HepG2 (cell line): Measurements from ENCODE around the gene MRPL14. TPM values are rescaled to one million over a fixed set of nuclear protein-coding genes. Genes with fewer than 3 reads are reported as not detected.

Source experiments
- ASH2L ChIP-seq: fragments of 300-600, 200-600 bp; sonication (generic); IDR thresholded peaks from 2 replicates; pipeline ENCODE4 v1.7.0; 2017; ENCODE audit warnings: low read depth, mild to moderate bottlenecking, moderate library complexity, mixed read lengths, low read length; ENCODE audit not compliant: insufficient read length
- HNF4A ChIP-seq: sonication (generic); formaldehyde crosslinking; IDR thresholded peaks from 2 replicates; pipeline ENCODE4 v1.4.0; 2020; ENCODE audit warnings: missing genetic modification reagents
- MEIS1 ChIP-seq: sonication (generic); formaldehyde crosslinking; IDR thresholded peaks from 2 replicates; pipeline ENCODE4 v1.9.0; 2021; ENCODE audit warnings: mild to moderate bottlenecking, missing genetic modification reagents, moderate library complexity, borderline replicate concordance
- PHF5A ChIP-seq: IDR thresholded peaks from one replicate; pipeline ENCODE4 v1.6.1; 2018; ENCODE audit warnings: low read depth, missing genetic modification reagents; ENCODE audit not compliant: unreplicated experiment
- RBFOX2 ChIP-seq: fragments of 200-400 bp; formaldehyde crosslinking; IDR thresholded peaks from 2 replicates; pipeline ENCODE4 v1.6.1; 2017; ENCODE audit warnings: low read depth, mild to moderate bottlenecking, low read length
- SRSF9 ChIP-seq: fragments of 200-400 bp; formaldehyde crosslinking; IDR thresholded peaks from 2 replicates; pipeline ENCODE4 v1.6.1; 2018; ENCODE audit warnings: borderline replicate concordance, mild to moderate bottlenecking, low read depth, low read length; ENCODE audit not compliant: insufficient read depth, poor library complexity, severe bottlenecking
- ZNF263 ChIP-seq: sonication (generic); formaldehyde crosslinking; IDR thresholded peaks from 2 replicates; pipeline ENCODE4 v1.4.0; 2020; ENCODE audit warnings: missing genetic modification reagents
- polyA plus RNA-seq, 8 experiments: library from polyadenylated mRNA; depleted of rRNA in 3 of 8; stranded (reverse) in 7 of 8; unstranded in 1 of 8; fragments of >200 nt; fragmentation: Illumina TruSeq in 4 of 8; extraction: Trizol in 4 of 8; gene quantifications; 2 replicates each; pipeline versions ENCODE4 v1.2.1 to v1.2.3, GENCODE V29; 2011 to 2016; ENCODE audit warnings: low read depth in 4 of 8, missing spikeins in 1 of 8, mixed read lengths in 1 of 8; ENCODE audit not compliant: insufficient read depth in 1 of 8
- total RNA-seq, 5 experiments: library from RNA; depleted of rRNA; stranded (reverse); fragments of >200 nt; fragmentation: Illumina TruSeq; extraction: Trizol; gene quantifications; 2 replicates each; pipeline ENCODE4 v1.2.3, GENCODE V29; 2016; ENCODE audit warnings: low read depth in 1 of 5
- TF ChIP-seq, protein P1 (sequence below): sonication (generic); formaldehyde crosslinking; IDR thresholded peaks from 2 replicates; pipeline ENCODE4 v1.4.0; 2020; ENCODE audit warnings: missing genetic modification reagents
- TF ChIP-seq, protein P2 (sequence below): IDR thresholded peaks from 2 replicates; pipeline ENCODE4 v1.6.1; 2016; ENCODE audit warnings: mild to moderate bottlenecking, missing biosample characterization, missing genetic modification reagents
- TF ChIP-seq, protein P3 (sequence below): sonication (generic); formaldehyde crosslinking; IDR thresholded peaks from 2 replicates; pipeline ENCODE4 v1.4.0; 2020; ENCODE audit warnings: missing genetic modification reagents
- TF ChIP-seq, protein P4 (sequence below): sonication (generic); formaldehyde crosslinking; IDR thresholded peaks from 2 replicates; pipeline ENCODE4 v1.4.0; 2020; ENCODE audit warnings: missing genetic modification reagents
- TF ChIP-seq, protein P5 (sequence below): sonication (generic); formaldehyde crosslinking; conservative IDR thresholded peaks from 2 replicates; pipeline ENCODE4 v1.8.0; 2022; ENCODE audit warnings: low read depth, missing genetic modification reagents
- TF ChIP-seq, protein P6 (sequence below): sonication (generic); formaldehyde crosslinking; IDR thresholded peaks from 2 replicates; pipeline ENCODE4 v1.4.0; 2020; ENCODE audit warnings: mild to moderate bottlenecking, low read depth, missing genetic modification reagents
- TF ChIP-seq, protein P7 (sequence below): IDR thresholded peaks from 2 replicates; pipeline ENCODE4 v1.6.1; 2016; ENCODE audit warnings: low read depth, control low read depth

MRPL14 gene
- total and polyA plus RNA-seq, 2 of the 13 experiments (the other 11 are each of a cell fraction or from before 2014, with no cell fraction given) = 157 to 178 TPM

DNA sequence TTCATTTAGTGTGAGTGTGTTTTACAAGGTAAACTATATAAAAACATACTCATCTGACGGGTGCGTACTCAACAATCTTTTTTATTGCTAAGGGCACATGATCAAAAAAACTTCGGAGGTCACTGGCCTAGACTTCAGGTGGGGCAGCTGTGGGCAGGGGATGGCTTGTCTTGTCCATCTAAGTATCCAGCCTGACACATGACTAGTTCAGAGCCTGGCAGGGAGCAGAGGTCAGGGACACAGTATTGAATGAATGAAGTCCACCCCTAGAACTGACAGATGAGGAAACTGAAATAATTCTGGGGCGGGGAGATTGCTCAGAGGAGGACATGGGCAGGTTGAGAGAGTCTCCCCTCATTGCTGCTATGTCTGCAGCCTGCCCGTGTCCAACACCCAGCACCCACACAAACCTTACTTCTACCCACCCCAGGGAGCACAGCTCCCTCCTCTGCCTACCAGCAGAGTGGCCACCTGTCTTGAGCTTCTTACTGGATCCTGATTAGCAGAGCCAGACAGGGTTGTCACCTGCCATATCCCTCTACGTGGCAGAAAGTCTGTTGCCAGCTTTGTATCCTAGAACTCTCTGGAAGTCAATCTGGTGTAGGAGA is 48.9 kb downstream of the MRPL14 start (continued):
- TF ChIP-seq, protein P1, sequence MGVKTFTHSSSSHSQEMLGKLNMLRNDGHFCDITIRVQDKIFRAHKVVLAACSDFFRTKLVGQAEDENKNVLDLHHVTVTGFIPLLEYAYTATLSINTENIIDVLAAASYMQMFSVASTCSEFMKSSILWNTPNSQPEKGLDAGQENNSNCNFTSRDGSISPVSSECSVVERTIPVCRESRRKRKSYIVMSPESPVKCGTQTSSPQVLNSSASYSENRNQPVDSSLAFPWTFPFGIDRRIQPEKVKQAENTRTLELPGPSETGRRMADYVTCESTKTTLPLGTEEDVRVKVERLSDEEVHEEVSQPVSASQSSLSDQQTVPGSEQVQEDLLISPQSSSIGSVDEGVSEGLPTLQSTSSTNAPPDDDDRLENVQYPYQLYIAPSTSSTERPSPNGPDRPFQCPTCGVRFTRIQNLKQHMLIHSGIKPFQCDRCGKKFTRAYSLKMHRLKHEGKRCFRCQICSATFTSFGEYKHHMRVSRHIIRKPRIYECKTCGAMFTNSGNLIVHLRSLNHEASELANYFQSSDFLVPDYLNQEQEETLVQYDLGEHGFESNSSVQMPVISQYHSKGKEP (CRISPR knock-in tag) = no peak
- TF ChIP-seq, protein P2, sequence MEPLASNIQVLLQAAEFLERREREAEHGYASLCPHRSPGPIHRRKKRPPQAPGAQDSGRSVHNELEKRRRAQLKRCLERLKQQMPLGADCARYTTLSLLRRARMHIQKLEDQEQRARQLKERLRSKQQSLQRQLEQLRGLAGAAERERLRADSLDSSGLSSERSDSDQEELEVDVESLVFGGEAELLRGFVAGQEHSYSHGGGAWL (CRISPR knock-in tag) = peak; percentile 10; the same call in 1 of the 2 replicates
- TF ChIP-seq PHF5A (no peak), ASH2L (no peak), ZNF263 (CRISPR knock-in tag) (peak; percentile 59; the same call in 1 of the 2 replicates), MEIS1 (peak; percentile 89), SRSF9 (no peak), RBFOX2 (peak; percentile 31; the same call in 1 of the 2 replicates), HNF4A (peak; percentile 63)
- TF ChIP-seq, protein P3, sequence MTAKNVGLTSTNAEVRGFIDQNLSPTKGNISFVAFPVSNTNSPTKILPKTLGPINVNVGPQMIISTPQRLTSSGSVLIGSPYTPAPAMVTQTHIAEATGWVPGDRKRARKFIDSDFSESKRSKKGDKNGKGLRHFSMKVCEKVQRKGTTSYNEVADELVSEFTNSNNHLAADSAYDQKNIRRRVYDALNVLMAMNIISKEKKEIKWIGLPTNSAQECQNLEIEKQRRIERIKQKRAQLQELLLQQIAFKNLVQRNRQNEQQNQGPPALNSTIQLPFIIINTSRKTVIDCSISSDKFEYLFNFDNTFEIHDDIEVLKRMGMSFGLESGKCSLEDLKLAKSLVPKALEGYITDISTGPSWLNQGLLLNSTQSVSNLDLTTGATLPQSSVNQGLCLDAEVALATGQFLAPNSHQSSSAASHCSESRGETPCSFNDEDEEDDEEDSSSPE = peak; percentile 27; the same call in 1 of the 2 replicates
- TF ChIP-seq, protein P4, sequence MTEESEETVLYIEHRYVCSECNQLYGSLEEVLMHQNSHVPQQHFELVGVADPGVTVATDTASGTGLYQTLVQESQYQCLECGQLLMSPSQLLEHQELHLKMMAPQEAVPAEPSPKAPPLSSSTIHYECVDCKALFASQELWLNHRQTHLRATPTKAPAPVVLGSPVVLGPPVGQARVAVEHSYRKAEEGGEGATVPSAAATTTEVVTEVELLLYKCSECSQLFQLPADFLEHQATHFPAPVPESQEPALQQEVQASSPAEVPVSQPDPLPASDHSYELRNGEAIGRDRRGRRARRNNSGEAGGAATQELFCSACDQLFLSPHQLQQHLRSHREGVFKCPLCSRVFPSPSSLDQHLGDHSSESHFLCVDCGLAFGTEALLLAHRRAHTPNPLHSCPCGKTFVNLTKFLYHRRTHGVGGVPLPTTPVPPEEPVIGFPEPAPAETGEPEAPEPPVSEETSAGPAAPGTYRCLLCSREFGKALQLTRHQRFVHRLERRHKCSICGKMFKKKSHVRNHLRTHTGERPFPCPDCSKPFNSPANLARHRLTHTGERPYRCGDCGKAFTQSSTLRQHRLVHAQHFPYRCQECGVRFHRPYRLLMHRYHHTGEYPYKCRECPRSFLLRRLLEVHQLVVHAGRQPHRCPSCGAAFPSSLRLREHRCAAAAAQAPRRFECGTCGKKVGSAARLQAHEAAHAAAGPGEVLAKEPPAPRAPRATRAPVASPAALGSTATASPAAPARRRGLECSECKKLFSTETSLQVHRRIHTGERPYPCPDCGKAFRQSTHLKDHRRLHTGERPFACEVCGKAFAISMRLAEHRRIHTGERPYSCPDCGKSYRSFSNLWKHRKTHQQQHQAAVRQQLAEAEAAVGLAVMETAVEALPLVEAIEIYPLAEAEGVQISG = peak; percentile 40; the same call in 1 of the 2 replicates
- TF ChIP-seq, protein P5, sequence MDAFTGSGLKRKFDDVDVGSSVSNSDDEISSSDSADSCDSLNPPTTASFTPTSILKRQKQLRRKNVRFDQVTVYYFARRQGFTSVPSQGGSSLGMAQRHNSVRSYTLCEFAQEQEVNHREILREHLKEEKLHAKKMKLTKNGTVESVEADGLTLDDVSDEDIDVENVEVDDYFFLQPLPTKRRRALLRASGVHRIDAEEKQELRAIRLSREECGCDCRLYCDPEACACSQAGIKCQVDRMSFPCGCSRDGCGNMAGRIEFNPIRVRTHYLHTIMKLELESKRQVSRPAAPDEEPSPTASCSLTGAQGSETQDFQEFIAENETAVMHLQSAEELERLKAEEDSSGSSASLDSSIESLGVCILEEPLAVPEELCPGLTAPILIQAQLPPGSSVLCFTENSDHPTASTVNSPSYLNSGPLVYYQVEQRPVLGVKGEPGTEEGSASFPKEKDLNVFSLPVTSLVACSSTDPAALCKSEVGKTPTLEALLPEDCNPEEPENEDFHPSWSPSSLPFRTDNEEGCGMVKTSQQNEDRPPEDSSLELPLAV (CRISPR knock-in tag) = no peak
- TF ChIP-seq, protein P6, sequence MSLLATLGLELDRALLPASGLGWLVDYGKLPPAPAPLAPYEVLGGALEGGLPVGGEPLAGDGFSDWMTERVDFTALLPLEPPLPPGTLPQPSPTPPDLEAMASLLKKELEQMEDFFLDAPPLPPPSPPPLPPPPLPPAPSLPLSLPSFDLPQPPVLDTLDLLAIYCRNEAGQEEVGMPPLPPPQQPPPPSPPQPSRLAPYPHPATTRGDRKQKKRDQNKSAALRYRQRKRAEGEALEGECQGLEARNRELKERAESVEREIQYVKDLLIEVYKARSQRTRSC (CRISPR knock-in tag) = 0 out of 2 replicates have a peak, but pooled peaks have one; percentile 30
- TF ChIP-seq, protein P7, sequence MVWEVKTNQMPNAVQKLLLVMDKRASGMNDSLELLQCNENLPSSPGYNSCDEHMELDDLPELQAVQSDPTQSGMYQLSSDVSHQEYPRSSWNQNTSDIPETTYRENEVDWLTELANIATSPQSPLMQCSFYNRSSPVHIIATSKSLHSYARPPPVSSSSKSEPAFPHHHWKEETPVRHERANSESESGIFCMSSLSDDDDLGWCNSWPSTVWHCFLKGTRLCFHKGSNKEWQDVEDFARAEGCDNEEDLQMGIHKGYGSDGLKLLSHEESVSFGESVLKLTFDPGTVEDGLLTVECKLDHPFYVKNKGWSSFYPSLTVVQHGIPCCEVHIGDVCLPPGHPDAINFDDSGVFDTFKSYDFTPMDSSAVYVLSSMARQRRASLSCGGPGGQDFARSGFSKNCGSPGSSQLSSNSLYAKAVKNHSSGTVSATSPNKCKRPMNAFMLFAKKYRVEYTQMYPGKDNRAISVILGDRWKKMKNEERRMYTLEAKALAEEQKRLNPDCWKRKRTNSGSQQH = peak; percentile 60; the same call in 1 of the 2 replicates
